Stimulated activated CD8-positive, alpha-beta memory T cell treated with anti-CD3 and anti-CD28 coated beads, Interleukin-4, amount 100 ng/mL, for 4 hours (primary cell): ENCODE measurements around the gene GPRC5B.

Experiments
- DNase-seq, 2 donors: peaks; one replicate each; pipeline ENCODE4 v3.0.0-alpha.2; 2020; ENCODE audit warnings: low read depth in 2 of 2, low spot score in 1 of 2

The GPRC5B gene

GRCh38 chr16:19815418-19815817 lies 69.2 kb downstream of the GPRC5B start:
- no peak for DNase-seq

- DNase-seq: no peak
These were observed 71.7 kb downstream of the GPRC5B start for GRCh38 chr16:19812986-19813385.

- no peak for DNase-seq
These were observed 73.6 kb downstream of the GPRC5B start for GRCh38 chr16:19810817-19811731.

- DNase-seq: no peak
These were observed 75.0 kb downstream of the GPRC5B start for GRCh38 chr16:19809693-19810092.

GRCh38 chr16:19809121-19809635 lies 75.5 kb downstream of the GPRC5B start:
- no peak for DNase-seq

- DNase-seq: no peak
These were observed 76.5 kb downstream of the GPRC5B start for GRCh38 chr16:19808061-19808641.
